Islet of Langerhans (tissue), 1 donor: Measurements from ENCODE around the gene ACTL9.
"Not testable (repeated sequence)": the region's sequence is repeated elsewhere in the genome, so short reads cannot be mapped to it uniquely, and the experiment has no call there.

ENCODE experiments used
- FAIRE-seq: peaks from one replicate; lab custom pipeline; 2011; peaks lifted over from hg19 to GRCh38; lab: Jason Lieb, UNC

ACTL9 gene, protein sequence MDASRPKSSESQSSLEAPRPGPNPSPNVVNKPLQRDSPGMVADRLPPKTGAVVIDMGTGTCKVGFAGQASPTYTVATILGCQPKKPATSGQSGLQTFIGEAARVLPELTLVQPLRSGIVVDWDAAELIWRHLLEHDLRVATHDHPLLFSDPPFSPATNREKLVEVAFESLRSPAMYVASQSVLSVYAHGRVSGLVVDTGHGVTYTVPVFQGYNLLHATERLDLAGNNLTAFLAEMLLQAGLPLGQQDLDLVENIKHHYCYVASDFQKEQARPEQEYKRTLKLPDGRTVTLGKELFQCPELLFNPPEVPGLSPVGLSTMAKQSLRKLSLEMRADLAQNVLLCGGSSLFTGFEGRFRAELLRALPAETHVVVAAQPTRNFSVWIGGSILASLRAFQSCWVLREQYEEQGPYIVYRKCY

DNA sequence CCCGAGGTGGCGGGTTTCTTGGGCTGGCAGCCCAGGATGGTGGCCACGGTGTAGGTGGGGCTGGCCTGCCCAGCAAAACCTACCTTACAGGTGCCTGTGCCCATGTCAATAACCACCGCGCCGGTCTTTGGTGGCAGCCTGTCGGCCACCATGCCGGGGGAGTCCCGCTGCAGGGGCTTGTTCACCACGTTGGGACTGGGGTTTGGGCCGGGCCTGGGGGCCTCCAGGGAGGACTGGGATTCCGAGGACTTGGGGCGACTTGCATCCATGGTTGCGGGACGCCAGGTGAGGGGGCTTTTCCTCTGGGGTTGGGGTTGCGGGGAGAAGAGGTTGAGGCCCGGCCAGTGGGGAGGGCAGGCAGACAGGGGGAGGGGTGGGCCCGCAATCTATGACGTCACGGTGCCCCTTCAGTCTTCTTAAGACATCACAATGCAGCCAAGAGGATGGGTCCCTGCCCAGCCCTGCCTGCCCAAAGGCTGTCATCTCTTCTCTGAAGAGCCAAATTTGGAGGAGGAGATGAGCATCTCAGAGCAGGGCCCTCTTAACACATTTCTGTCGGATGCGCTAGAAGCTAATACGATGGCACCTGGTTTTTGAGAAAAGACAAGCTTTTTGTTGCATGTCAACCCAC is at the start of gene ACTL9:
TSS of gene ACTL9 (minus strand) at position 363 of the 631 bp plus-strand sequence. CDS start at position 269, 94 bp downstream.
- FAIRE-seq: no peak

DNA sequence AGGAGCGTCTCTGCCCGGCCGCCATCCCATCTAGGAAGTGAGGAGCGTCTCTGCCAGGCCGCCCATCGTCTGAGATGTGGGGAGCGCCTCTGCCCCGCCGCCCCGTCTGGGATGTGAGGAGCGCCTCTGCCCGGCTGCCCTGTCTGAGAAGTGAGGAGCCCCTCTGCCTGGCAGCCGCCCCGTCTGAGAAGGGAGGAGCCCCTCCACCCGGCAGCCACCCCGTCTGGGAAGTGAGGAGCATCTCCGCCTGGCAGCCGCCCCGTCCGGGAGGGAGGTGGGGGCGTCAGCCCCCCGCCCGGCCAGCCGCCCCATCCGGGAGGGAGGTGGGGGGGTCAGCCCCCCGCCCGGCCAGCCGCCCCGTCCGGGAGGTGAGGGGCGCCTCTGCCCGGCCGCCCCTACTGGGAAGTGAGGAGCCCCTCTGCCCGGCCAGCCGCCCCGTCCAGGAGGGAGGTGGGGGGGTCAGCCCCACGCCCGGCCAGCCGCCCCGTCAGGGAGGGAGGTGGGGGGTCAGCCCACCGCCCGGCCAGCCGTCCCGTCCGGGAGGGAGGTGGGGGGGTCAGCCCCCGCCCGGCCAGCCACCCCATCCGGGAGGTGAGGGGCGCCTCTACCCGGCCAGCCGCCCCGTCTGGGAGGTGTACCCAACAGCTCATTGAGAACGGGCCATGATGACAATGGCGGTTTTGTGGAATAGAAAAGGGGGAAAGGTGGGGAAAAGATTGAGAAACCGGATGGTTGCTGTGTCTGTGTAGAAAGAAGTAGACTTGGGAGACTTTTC is 40.9 kb upstream of the ACTL9 start:
- not testable (repeated sequence) for FAIRE-seq

DNA sequence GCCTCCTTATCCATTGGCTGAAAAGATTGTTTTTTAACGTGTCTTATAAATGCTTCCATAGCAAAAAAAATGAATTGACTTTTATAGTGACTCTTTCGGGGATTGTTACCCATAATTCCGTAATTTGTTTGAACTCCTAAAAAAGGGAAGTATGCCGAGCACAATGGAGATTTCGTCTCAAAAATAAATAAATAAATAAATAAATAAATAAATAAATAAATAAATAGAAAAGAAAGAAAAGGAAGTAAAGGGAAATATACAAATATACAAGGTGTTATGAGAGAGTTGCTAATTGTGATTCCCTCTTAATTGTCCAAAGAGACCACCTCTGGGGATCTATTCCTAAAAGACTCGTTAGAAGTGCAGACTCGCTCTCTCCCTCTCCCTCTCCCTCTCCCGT is 39.8 kb upstream of the ACTL9 start:
- no peak for FAIRE-seq

DNA sequence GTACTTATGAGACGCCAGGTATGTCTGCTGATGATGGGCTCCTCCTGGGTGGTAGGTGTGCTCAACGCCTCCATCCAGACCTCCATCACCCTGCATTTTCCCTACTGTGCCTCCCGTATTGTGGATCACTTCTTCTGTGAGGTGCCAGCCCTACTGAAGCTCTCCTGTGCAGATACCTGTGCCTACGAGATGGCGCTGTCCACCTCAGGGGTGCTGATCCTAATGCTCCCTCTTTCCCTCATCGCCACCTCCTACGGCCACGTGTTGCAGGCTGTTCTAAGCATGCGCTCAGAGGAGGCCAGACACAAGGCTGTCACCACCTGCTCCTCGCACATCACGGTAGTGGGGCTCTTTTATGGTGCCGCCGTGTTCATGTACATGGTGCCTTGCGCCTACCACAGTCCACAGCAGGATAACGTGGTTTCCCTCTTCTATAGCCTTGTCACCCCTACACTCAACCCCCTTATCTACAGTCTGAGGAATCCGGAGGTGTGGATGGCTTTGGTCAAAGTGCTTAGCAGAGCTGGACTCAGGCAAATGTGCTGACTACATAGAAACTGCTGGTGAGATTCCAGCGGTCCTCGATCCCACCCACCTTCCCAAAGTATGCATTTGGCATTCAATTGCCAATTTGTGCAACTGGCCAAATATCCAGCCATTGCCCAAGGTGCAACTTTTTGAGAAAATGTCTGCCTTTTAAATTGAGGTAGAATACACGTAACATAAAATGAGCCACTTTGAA is 33.0 kb upstream of the ACTL9 start:
- FAIRE-seq: no peak

DNA sequence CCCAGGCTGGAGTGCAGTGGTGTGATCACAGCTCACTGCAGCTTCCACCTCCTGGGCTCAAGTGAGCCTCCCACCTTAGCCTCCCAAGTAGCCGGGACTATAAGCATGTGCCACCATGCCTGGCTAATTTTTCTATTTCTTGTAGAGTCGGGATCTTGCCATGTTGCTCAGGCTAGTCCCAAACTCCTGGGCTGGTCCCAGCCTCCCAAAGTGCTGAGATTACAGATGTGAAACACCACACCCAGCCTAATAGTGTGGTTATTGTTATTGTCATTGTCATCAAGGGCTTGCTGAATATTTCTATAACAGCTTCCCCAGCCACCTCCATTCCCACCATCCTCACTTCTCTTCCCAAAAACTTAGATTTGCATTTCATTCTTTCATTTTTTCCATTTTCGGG is 25.7 kb upstream of the ACTL9 start:
- no peak for FAIRE-seq

DNA sequence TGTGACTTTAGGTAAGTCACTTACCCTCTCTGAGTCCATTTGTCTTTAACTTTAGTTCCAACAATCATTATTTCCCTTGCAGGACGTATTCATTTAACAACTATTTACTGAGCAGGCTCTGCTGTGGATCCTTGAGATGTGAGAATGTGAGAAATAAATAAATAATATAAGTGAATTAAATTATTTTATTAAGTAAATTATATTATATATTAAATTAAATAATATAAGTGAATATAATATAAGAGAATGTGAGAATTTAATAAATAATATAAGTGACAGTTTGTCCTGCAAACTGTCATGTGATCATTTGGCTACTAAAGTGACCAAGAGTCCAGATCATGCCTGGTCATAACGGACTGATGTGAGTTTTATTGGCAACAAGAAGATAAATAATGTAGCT is 23.4 kb upstream of the ACTL9 start:
- FAIRE-seq: no peak

DNA sequence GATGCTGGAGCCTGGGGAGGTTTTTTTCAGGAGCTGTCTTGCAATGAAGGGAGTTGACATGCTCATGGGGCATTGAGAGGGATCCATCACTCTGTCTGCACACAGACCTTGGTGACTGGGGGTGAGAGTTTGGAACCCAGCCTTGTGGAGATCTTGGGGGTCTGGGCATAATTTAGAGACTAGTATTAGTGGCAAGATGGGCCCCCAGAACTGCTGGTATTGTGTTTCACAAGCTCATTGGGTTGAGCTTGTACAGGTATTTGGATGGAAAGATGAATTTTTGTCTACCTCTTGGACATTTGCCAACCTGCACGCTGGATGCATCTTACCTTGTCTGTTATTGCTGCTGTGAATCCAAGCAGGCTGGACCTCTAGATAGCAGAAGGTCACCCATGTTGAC is 22.7 kb upstream of the ACTL9 start, which contains the start of gene OR2Z1:
TSS of gene OR2Z1 (plus strand) at position 301 of the 400 bp plus-strand sequence. CDS start 9,395 bp downstream, outside the sequence.
- no peak for FAIRE-seq

DNA sequence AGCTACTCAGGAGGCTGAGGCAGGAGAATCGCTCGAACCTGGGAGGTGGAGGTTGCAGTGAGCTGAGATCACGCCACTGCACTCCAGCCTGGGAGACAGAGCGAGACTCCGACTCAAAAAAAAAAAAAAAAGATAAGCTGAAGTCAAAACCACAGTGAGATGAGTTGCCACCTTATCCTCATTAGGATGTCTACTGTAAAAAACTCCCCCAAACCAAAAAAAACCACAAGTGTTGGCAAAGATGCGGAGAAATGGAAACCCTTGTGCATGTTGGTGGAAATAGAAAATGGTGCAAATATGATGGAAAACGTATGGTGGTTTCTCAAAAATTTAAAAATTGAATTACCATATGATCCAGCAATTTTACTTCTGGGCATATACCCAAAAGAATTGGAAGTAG is 11.7 kb upstream of the ACTL9 start:
- not testable (repeated sequence) for FAIRE-seq

DNA sequence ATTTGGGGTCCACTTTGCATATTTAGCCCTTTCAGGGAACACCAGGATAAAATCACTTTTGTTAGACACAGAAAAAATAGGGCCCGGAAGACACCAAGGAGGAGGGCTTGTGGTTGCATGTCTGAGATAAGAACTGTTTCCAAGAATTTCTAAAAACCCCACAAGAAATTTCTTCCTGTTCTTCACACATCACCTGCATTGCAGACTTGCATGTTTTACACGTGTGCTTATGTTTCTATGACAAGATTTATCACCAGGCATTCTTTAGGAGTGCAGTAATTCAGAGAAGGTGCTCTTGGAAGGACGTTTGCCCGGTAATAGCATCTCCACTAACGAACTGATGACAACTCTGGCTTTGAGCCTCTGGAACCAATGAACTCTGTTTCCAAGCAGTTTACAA is 7.1 kb upstream of the ACTL9 start:
- no peak for FAIRE-seq

DNA sequence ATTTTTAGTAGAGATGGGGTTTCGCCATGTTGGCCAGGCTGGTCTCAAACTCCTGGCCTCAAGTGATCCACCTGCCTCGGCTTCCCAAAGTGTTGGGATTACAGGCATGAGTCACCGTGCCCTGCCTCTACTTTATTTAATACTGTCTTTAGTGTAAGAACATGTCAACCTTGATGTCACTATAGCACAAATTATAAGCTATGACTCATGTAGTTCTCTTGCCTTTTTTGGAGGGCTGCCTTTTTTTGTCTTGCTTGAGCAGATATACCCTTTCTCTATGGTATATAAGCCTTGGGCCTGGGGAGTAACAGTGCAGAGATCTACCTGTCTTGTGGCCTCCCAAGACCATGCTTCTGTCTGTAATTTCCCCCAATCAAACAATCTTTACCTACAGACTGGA is 6.7 kb upstream of the ACTL9 start:
- FAIRE-seq: not testable (repeated sequence)

DNA sequence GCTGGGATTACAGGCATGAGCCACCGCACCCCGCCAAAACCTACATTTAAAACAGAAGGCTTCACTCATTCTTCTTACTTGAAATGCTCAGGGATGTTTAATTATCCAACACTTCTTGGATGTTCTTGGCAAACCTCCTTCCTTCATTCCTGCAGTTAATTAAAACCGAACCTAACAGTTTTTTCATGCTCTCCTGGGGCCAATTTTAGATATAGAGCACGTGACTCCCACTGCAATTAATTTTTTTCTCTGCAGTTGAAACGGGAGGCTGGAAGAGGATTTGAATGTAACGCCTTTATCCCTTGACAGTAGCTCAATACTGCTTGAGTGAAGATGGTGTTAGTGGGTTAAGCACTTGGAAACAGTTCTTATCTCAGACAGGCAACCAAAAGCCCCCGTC is 4.6 kb upstream of the ACTL9 start:
- no peak for FAIRE-seq

DNA sequence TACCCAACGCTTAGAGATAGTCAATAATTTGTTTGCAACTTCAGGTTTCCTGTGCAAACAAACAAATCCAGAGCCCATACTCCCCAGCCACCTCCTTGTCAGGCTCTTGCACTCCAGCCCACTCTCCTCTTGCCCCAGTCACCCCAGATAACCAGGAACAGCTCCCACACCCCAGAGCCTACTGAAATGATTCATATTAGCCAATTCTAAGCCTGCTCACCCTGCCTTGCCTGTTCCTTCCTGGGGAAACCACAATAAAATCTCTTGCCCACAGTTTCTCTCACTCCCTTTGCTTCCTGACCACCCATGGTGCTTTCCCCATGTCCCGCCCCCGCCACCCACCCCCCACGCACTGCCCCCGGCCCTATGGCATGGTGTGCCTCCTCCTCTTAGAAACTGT is 3.8 kb upstream of the ACTL9 start:
- no peak for FAIRE-seq

DNA sequence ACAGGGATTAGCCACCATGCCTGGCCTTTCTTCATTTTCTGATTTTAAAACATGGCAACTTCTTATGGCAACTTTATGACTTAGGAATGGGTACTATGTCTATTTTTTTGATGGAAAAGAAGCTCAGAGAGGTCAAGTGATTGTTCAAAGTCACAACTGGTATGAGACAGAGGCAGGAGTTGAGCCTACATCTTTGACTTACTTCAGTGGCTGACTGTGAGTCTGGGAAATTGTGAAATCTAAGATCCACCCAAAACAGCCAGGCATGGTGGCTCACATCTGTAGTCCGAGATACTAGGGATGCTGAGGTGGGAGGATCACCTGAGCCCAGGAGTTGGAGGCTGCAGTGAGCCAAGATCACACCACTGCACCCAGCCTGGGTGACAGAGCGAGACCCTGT is 2.4 kb upstream of the ACTL9 start:
- no peak for FAIRE-seq

DNA sequence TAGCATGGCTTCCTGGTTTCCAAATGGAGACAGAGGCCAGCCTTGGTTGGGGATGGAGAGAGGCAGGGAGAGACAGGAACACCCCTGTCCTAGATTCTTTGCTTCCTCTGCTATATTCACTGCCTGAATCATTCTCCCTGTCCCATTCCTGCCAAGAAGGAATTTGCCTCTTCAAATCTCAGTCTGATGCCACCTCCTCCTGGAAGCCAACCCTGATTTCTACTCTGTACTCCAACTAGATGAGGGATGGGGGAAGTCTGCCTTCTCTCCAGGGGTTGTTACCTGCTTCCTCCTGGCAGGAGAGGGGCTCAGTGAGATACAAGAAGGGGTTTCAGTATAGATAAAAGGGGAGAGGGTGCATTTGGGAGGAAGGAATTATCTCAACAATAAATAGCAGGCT is 1.3 kb upstream of the ACTL9 start:
- FAIRE-seq: no peak

DNA sequence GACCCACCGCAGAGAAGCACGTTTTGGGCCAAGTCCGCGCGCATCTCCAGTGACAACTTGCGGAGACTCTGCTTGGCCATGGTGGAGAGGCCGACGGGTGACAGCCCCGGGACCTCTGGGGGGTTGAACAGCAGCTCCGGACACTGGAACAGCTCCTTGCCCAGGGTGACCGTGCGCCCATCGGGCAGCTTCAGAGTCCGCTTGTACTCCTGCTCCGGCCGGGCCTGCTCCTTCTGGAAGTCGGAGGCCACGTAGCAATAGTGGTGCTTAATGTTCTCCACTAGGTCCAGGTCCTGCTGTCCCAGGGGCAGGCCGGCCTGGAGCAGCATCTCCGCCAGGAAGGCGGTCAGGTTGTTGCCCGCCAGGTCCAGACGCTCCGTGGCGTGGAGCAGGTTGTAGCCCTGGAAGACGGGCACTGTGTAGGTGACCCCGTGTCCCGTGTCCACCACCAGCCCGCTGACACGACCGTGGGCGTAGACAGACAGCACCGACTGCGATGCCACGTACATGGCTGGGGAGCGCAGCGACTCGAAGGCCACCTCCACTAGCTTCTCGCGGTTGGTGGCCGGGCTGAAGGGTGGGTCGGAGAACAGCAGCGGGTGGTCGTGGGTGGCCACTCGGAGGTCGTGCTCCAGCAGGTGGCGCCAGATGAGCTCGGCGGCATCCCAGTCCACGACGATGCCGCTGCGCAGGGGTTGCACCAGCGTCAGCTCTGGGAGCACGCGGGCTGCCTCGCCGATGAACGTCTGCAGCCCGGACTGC is 743 bp downstream of the ACTL9 start:
- no peak for FAIRE-seq

DNA sequence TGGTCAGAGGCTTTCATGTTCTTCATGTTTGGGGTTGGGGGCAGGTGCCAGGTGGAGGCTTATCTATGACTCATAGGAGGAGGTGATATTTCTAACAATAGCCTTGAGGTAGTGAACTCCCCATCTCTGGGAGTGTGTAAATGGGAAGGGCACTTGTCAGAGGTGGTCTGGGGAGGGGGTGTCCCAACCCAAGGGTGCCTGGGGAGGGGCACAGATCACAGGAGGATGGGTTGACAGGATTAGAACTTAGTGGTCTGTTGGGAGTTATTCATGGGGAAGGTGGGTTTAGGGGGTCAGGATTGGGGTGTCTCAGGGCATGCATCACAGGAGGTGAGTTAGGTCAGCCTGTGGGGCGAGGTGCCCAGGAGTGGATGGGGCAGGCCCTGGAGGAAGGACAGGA is 1.6 kb downstream of the ACTL9 start:
- no peak for FAIRE-seq

DNA sequence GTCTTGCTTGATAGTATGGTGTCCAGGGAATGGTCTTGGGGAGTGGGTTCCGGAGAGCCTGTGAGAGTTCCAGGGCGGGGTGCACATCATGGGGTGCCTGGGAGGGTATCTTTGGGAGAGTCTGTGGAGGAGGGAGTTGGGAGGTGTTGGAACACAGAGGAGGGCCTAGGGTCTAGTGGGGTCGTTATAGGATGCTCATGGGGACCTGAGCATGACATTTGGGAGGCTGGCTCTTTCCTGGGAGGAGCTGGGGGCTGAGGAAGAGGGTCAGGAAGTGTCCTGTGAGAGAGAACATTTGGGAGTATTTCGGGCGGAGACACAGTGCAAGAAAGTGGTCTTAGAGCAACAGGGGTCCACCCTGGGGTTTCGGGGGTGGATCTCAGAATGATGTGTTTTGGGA is 2.7 kb downstream of the ACTL9 start:
- FAIRE-seq: no peak

DNA sequence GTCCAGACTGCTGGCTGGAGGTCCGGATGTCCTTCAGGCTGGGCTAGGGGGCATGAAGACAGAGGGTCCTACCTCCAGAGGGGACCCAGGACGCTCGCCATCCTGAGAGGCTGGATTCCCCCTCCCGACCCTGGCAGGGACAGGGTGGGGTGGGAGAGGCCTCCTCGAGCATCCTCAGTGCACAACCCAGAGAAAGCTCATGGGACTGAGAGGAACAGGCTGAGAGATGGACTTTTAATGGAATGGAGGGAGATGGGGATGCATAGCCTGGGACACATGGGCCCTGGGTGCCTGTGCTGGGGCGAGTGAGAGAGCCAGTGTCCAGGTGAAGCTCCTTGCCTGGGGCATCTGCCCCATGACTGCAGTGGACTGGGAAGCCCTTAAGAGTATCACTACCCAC is 3.1 kb downstream of the ACTL9 start:
- FAIRE-seq: no peak

DNA sequence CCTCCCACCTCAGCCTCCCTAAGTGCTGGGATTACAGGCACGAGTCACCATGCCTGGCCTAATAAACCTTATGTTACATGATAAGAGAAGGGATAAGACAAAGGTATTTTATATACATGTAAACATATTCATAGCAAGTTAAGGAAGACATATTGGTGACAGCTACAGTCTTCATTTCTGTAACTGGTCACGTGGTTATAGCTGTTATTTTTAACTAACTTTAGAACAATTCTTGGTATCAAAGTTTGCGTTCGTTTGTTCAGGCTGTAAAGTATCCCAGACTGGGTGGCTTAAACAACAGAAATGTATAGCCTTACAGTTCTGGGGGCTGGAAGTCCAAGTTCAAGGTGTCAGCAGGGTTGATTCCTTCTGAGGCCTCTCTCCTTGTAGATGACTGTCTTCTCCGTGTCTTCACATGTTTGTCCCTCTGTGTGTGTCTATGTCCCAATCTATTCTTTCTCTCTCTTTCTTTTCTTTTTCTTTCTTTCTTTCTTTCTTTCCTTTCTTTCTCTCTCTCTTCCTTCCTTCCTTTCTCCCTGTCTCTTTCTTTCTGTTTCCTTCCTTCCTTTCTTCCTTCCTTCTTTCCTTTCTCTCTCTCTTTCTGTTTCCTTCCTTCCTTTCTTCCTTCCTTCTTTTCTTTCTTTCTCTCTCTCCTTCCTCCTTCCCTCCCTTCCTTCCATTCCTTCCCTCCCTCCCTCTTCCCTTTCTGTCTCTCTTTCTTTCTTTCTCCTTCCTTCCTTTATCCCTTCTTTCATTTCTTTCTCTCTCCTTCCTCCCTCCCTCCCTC is 7.6 kb downstream of the ACTL9 start:
- no peak for FAIRE-seq

DNA sequence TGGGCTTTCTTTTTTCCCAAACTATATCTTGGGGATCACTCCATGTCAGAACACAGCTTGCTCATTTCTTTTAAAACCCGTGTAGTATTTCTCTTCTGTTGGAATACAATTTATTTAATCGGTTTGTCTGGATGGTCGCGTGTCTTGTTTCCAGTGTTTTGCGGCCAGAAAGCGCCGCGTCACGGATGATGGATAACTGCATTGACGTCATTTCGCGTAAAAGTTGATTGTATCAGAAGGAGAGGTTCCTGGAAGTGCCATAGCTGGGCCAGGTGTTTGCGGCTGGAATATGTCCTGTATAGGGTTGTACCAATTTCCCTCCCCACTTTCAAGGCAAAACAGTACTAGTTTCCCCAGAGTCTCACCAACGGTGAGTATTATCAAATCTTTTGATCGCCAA is 9.7 kb downstream of the ACTL9 start:
- no peak for FAIRE-seq

DNA sequence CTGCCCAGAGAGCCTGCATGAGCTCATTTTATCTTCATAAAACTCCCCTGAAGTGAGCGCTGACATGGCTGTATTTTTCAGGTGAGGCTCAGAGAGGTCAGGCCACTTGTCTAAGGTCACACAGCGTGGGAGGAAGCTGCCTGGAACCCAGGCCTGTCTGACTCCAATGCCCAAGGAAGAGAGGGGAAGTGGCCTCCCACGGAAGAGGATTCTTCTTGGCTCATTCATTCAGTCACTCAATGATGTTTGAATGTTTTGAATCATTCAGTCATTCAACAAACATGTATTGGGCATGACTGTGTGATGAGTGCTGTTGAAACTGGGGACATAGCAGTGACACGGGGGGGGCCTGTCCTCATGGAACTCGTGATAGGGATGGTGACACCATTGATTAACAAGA is 12.0 kb downstream of the ACTL9 start:
- FAIRE-seq: no peak
